OCI-LY3 (cell line): Measurements from ENCODE around the gene MAP1B.

ENCODE experiments used
- H2AFZ ChIP-seq: fragments of 200-600, 300-600 bp; shearing (Covaris generic); 2 replicates; pipeline ENCODE4 v1.6.0; 2014; ENCODE audit warnings: antibody characterized with exemption, low read depth, low read length
- H3K27ac ChIP-seq: fragments of 200-600, 300-600 bp; sonication (generic); 2 replicates; pipeline ENCODE4 v1.5.1; 2014; ENCODE audit warnings: mild to moderate bottlenecking, low read length, moderate library complexity, mixed read lengths
- H3K27me3 ChIP-seq: fragments of 200-600, 300-600 bp; sonication (generic); 2 replicates; pipeline ENCODE4 v1.6.1; 2014; ENCODE audit warnings: low read depth, low read length, mixed read lengths
- H3K36me3 ChIP-seq: fragments of 200-600, 300-600 bp; sonication (generic); replicated peaks from 2 replicates; pipeline ENCODE3; 2014; ENCODE audit warnings: low read depth, low read length, mixed read lengths
- H3K4me1 ChIP-seq: fragments of 300-600, 200-600 bp; sonication (generic); 2 replicates; pipeline ENCODE4 v1.6.1; 2014; ENCODE audit warnings: low read length, mixed read lengths
- H3K4me2 ChIP-seq: fragments of 200-600, 300-600 bp; sonication (generic); 2 replicates; pipeline ENCODE4 v1.6.1; 2014; ENCODE audit warnings: low read length, mixed read lengths
- H3K4me3 ChIP-seq: fragments of 300-600, 200-600 bp; sonication (generic); 2 replicates; pipeline ENCODE4 v1.5.1; 2014; ENCODE audit warnings: antibody characterized with exemption, mild to moderate bottlenecking, low read length, moderate library complexity
- H3K79me2 ChIP-seq: fragments of 300-600, 200-600 bp; shearing (Covaris generic); 2 replicates; pipeline ENCODE4 v1.6.1; 2014; ENCODE audit warnings: mild to moderate bottlenecking, low read length, mixed read lengths
- H3K9ac ChIP-seq: fragments of 300-600, 200-600 bp; shearing (Covaris generic); 2 replicates; pipeline ENCODE4 v1.6.0; 2014; ENCODE audit warnings: mild to moderate bottlenecking, low read length, moderate library complexity
- H3K9me3 ChIP-seq: fragments of 200-600, 300-600 bp; shearing (Covaris generic); 2 replicates; pipeline ENCODE4 v1.6.1; 2014; ENCODE audit warnings: low read length, mixed read lengths; ENCODE audit not compliant: insufficient read depth
- H4K20me1 ChIP-seq: fragments of 200-600, 300-600 bp; sonication (generic); 2 replicates; pipeline ENCODE4 v1.6.1; 2016; ENCODE audit warnings: low read length, mixed read lengths; ENCODE audit not compliant: insufficient read depth
- EZH2phosphoT487 ChIP-seq: fragments of 200-600 bp; shearing (Covaris generic); IDR thresholded peaks from 2 replicates; pipeline ENCODE4 v1.6.1; 2018; ENCODE audit warnings: antibody characterized with exemption, mixed run types, low read depth
- TF ChIP-seq, protein P1 (sequence below): fragments of 200-600, 300-600 bp; sonication (generic); IDR thresholded peaks from 2 replicates; pipeline ENCODE4 v1.5.1; 2014; ENCODE audit warnings: antibody characterized with exemption, low read length, low read depth

Gene MAP1B

DNA sequence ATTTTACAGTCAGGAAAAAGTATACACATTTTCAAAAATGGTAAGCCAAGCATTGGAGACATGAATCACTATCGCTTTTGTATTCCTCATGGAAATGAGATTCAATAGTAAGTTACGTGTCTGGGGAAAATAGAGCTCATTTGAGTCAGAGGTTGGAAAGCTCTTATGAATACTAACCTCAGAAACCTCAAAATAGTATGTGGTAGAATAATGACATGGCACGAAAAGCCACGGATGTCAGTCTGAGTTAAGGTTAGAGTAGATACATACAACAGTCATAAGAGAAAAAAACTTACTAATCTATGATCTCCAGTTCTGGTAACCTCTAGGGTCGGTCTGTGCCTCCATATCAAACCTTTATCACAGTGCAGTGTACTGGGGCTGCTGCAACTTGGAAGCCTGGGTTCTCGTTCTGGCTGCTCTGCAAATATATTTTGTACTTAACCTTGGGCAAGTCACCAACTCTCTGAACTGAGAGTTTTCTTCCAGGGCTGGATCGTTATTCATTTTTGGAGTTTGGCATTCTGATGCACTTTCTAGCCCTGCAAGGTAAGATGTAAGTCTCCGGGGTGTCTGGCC, 31.8 kb downstream of the MAP1B start:
- no peaks in the 10 kb centered on the region for H3K9me3 ChIP-seq
- TF ChIP-seq EZH2phosphoT487 = no peak
- TF ChIP-seq, protein P1, sequence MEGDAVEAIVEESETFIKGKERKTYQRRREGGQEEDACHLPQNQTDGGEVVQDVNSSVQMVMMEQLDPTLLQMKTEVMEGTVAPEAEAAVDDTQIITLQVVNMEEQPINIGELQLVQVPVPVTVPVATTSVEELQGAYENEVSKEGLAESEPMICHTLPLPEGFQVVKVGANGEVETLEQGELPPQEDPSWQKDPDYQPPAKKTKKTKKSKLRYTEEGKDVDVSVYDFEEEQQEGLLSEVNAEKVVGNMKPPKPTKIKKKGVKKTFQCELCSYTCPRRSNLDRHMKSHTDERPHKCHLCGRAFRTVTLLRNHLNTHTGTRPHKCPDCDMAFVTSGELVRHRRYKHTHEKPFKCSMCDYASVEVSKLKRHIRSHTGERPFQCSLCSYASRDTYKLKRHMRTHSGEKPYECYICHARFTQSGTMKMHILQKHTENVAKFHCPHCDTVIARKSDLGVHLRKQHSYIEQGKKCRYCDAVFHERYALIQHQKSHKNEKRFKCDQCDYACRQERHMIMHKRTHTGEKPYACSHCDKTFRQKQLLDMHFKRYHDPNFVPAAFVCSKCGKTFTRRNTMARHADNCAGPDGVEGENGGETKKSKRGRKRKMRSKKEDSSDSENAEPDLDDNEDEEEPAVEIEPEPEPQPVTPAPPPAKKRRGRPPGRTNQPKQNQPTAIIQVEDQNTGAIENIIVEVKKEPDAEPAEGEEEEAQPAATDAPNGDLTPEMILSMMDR = no peak
- no peak overlapping the region for H3K27ac ChIP-seq
- H3K27me3 ChIP-seq = peaks cover 20% of the 10 kb centered on the region
- peak overlapping the region; percentile 9; the same call in 1 of the 2 replicates for H3K4me2 ChIP-seq
- no peaks in the 10 kb centered on the region for H3K79me2 ChIP-seq
- H4K20me1 ChIP-seq = no peaks in the 10 kb centered on the region
- no peak overlapping the region for H2AFZ ChIP-seq
- no peak overlapping the region for H3K9ac ChIP-seq
- no peaks in the 10 kb centered on the region for H3K36me3 ChIP-seq
- H3K4me3 ChIP-seq = no peak overlapping the region
- H3K4me1 ChIP-seq = peaks cover 5% of the 10 kb centered on the region; the same call in 1 of the 2 replicates

DNA sequence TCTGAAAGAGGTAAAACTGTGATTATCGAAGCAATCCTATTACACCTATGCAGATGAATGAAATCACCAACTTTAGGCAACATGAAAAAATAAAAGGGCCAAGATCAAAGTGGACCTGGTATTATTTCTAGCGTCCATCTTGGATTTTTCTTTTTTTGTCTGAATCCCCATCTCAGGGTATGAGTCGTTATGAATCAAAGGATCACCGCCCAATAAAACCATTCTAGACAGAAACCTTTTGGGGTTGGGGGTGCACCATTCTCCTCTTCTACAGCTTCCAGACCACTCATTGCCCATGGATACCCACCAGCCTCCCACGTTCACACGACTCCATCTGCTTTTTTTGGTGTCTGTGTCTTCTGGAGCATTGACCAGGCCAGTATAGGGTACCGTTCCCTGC, 33.4 kb downstream of the MAP1B start:
- H3K27me3 ChIP-seq = peaks cover 16% of the 10 kb centered on the region; the same call in 1 of the 2 replicates
- no peaks in the 10 kb centered on the region for H3K9me3 ChIP-seq
- TF ChIP-seq, protein P1 = no peak
- TF ChIP-seq EZH2phosphoT487 = no peak
- peaks cover 5% of the 10 kb centered on the region; the same call in 1 of the 2 replicates for H3K4me1 ChIP-seq
- H3K9ac ChIP-seq = no peak overlapping the region
- no peak overlapping the region for H3K4me3 ChIP-seq
- H3K4me2 ChIP-seq = no peak overlapping the region
- H3K79me2 ChIP-seq = no peaks in the 10 kb centered on the region
- no peaks in the 10 kb centered on the region for H3K36me3 ChIP-seq
- H2AFZ ChIP-seq = no peak overlapping the region
- H4K20me1 ChIP-seq = no peaks in the 10 kb centered on the region
- no peak overlapping the region for H3K27ac ChIP-seq

DNA sequence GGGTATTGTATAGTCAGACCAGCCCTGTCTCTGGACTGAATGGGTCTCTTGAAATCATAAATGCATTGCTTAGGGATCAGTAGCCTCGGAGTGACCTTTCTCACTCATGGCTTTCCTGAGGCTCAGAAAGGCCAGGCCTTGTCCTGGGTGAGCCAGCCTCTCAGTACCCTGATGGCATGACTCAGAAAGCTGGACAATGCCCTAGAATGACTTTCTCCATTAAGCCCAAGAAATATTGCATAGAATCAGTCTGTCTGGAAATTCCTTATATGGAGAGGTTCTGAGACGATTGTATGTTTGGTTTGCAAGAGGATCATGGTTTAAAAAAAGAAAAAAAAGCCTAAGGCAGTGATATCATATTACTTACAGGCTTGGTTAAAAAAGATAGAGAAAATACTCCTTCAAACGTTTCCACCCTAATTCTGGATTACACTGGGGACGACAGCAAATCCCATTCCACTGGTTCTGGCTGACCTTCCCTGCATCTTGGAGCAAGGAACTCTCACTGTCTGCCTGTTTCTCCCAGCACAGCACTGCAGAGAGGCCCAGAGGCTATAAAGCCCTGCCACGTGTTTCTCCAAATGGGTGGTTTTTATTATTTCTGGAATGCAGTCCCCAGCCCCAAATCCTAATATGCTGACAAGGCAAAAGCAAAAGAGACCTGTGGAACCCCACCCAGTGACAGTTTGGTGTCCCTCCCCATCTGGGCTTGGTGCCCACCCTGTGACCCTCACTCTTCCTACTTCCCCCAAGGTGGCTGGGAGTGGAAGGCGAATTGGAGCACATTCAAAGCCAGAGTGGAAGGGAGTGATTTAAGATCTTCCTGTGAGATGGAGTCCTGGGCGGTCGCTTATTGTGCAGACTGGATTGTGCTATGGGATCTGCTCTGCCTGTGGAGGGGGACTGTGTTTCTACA, 34.4 kb downstream of the MAP1B start:
- H3K4me2 ChIP-seq = no peak overlapping the region
- H3K27ac ChIP-seq = no peak overlapping the region
- no peak overlapping the region for H2AFZ ChIP-seq
- peaks cover 5% of the 10 kb centered on the region; the same call in 1 of the 2 replicates for H3K4me1 ChIP-seq
- H3K9ac ChIP-seq = no peak overlapping the region
- no peaks in the 10 kb centered on the region for H3K79me2 ChIP-seq
- no peak overlapping the region for H3K4me3 ChIP-seq
- no peaks in the 10 kb centered on the region for H3K36me3 ChIP-seq
- peaks cover 16% of the 10 kb centered on the region; the same call in 1 of the 2 replicates for H3K27me3 ChIP-seq
- no peaks in the 10 kb centered on the region for H4K20me1 ChIP-seq
- H3K9me3 ChIP-seq = no peaks in the 10 kb centered on the region
- TF ChIP-seq, protein P1 = no peak
- TF ChIP-seq EZH2phosphoT487 = no peak

DNA sequence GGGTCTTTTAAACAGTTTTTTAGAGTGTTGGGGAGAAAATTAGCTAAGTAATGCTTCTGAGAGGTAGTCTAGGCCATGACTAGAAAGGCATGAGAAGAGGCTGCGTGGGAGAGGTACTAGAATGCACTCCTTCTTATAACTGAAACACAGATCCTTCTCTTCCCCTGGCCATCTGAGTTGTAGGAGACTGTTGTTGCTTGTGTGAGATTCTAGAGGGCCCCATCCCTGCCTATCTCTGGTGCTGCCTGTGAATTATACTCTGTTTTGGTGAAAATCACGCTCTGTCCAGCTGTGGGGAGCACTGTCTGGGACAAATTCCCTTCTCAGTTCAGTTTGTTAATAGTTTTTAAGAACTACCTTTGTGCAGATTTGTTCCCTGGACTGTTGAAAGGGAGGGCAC, 37.5 kb downstream of the MAP1B start:
- Histone ChIP-seq H3K27me3 (0 out of 2 replicates have a peak, but pooled peaks cover 6% of the 10 kb centered on the region), H3K4me2 (no peak overlapping the region), H3K9me3 (no peaks in the 10 kb centered on the region), H3K27ac (no peak overlapping the region), H3K9ac (no peak overlapping the region), H3K79me2 (no peaks in the 10 kb centered on the region), H4K20me1 (no peaks in the 10 kb centered on the region), H3K4me1 (no peaks in the 10 kb centered on the region), H2AFZ (no peak overlapping the region), H3K4me3 (no peak overlapping the region), H3K36me3 (no peaks in the 10 kb centered on the region)
- TF ChIP-seq, protein P1 = no peak
- TF ChIP-seq EZH2phosphoT487 = no peak
